Suprapubic skin (tissue), 2 donors: ENCODE measurements around the gene GRID1.

ENCODE experiments used
- EP300 ChIP-seq: sonication (generic); formaldehyde crosslinking; IDR thresholded peaks from one replicate; pipeline ENCODE4 v1.6.1; 2017; ENCODE audit warnings: antibody characterized with exemption
- POLR2A ChIP-seq, 2 donors: fragments of 450-650 bp; IDR thresholded peaks; one replicate each; pipeline ENCODE4 v1.6.1; 2017; ENCODE audit warnings: antibody characterized with exemption in 2 of 2, mild to moderate bottlenecking in 2 of 2, moderate library complexity in 2 of 2

DNA sequence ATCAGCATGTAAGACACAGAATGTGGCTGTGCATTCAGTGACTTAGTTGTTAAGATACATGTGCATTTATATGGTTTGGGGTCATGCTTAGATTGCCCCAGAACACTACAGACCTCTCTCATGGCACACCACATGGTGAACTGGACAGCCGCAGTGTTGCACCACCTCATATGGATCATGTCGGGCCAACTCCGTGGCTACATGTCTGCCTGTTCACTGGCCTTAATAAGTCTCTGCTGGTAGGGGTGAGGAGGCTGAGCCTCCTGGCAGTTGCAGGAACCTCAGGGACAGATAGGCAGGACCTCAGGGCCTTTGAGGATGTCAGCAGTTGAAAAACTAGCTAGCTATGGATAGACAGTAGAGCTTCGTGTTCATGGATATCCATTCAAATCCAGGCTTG lies 751.0 kb downstream of the GRID1 start:
- TF ChIP-seq POLR2A (IDR thresholded peaks at IDR 0.05) (no peak), EP300 (no peak)
